Measurements from ENCODE around the gene SLC39A2.

The SLC39A2 gene

GRCh38 chr14:21047378-21047781 lies 48.3 kb downstream of the SLC39A2 start:
- ChIA-PET POLR2A (interaction anchor here (0.6 kb wide), 1 partner anchor 11 kb away, joined by 3 read pairs; no protein-coding TSS in a partner anchor), CTCF (interaction anchor here (1.1 to 3.0 kb wide), 3 partner anchors 23 to 77 kb away, joined by 3 to 14 read pairs (median 3); partner anchors contain the start of gene ARHGEF40)
- no peak for TF ChIP-seq SUZ12 (IDR thresholded peaks at IDR 0.05)
- TF ChIP-seq LEF1 (IDR thresholded peaks at IDR 0.05; ENCODE audit: borderline replicate concordance), result no peak
- TF ChIP-seq L3MBTL2 (conservative IDR thresholded peaks at IDR 0.05), result no peak
- TF ChIP-seq NFRKB (IDR thresholded peaks at IDR 0.05), result no peak
- TF ChIP-seq PKNOX1 (IDR thresholded peaks at IDR 0.05), result no peak
- DNase-seq (ENCODE audit: extremely low spot score), result no peak

- TF ChIP-seq SUZ12 (IDR thresholded peaks at IDR 0.05), result no peak
- TF ChIP-seq CTBP1 (IDR thresholded peaks at IDR 0.05; ENCODE audit: borderline replicate concordance), result no peak
- TF ChIP-seq ARNT (IDR thresholded peaks at IDR 0.05), result no peak
- ChIA-PET CTCF (interaction anchor here (3.0 kb wide), 1 partner anchor 34 kb away, joined by 14 read pairs; no protein-coding TSS in a partner anchor), POLR2A (no interaction called here)
- no peak for DNase-seq (ENCODE audit: extremely low spot score)
Observed at GRCh38 chr14:21048638-21049037, 49.5 kb downstream of the SLC39A2 start.

GRCh38 chr14:21049271-21049673 lies 50.2 kb downstream of the SLC39A2 start:
- CTCF ChIA-PET, result interaction anchor here (3.0 kb wide), 1 partner anchor 34 kb away, joined by 14 read pairs; no protein-coding TSS in a partner anchor
- POLR2A ChIA-PET, result no interaction called here

GRCh38 chr14:21050597-21050996 lies 51.5 kb downstream of the SLC39A2 start:
- CTCF ChIA-PET, result interaction anchor here (1.7 kb wide), 1 partner anchor 79 kb away, joined by 3 read pairs; no protein-coding TSS in a partner anchor
- POLR2A ChIA-PET, result interaction anchor here (1.3 kb wide), 1 partner anchor 12 kb away, joined by 4 read pairs; no protein-coding TSS in a partner anchor
- DNase-seq (ENCODE audit: extremely low spot score), result no peak

More at GRCh38 chr14:21049271-21049673, 50.2 kb downstream of the SLC39A2 start:
- no peak for DNase-seq (ENCODE audit: extremely low spot score)
- no peak for TF ChIP-seq HDGF (IDR thresholded peaks at IDR 0.05; ENCODE audit: borderline replicate concordance)
- no peak for TF ChIP-seq PKNOX1 (IDR thresholded peaks at IDR 0.05)
- TF ChIP-seq FOXM1 (IDR thresholded peaks at IDR 0.05; ENCODE audit: borderline replicate concordance), result no peak
- TF ChIP-seq ZNF384 (IDR thresholded peaks at IDR 0.05), result no peak
- no peak for TF ChIP-seq ELF4 (IDR thresholded peaks at IDR 0.05)
- TF ChIP-seq NFRKB (IDR thresholded peaks at IDR 0.05), result no peak
- TF ChIP-seq L3MBTL2 (conservative IDR thresholded peaks at IDR 0.05), result no peak
- no peak for TF ChIP-seq TARDBP (IDR thresholded peaks at IDR 0.05)
- TF ChIP-seq FOXK2 (IDR thresholded peaks at IDR 0.05), result no peak
- TF ChIP-seq FOXA1 (IDR thresholded peaks at IDR 0.05), result no peak
- no peak for TF ChIP-seq SUZ12 (IDR thresholded peaks at IDR 0.05)
- no peak for TF ChIP-seq SP1 (IDR thresholded peaks at IDR 0.05)
- no peak for TF ChIP-seq CTBP1 (IDR thresholded peaks at IDR 0.05; ENCODE audit: borderline replicate concordance)
- TF ChIP-seq BHLHE40 (IDR thresholded peaks at IDR 0.05; ENCODE audit: borderline replicate concordance), result no peak
- TF ChIP-seq LEF1 (IDR thresholded peaks at IDR 0.05; ENCODE audit: borderline replicate concordance), result no peak
- TF ChIP-seq ARNT (IDR thresholded peaks at IDR 0.05), result no peak

More at GRCh38 chr14:21050597-21050996, 51.5 kb downstream of the SLC39A2 start:
- TF ChIP-seq TARDBP (IDR thresholded peaks at IDR 0.05) (no peak), HDGF (IDR thresholded peaks at IDR 0.05; ENCODE audit: borderline replicate concordance) (no peak), BHLHE40 (IDR thresholded peaks at IDR 0.05; ENCODE audit: borderline replicate concordance) (no peak)
